ENCODE results near the gene DMAC1.

Gene DMAC1

GRCh38 chr9:7827792-7828191, 28.2 kb upstream of the DMAC1 start:
- TF ChIP-seq CTCF (IDR thresholded peaks at IDR 0.05; ENCODE audit: low read depth, low read length): no peak
- no peak overlapping the region for H3K4me3 ChIP-seq (ENCODE audit: low read depth, low read length)

DNA sequence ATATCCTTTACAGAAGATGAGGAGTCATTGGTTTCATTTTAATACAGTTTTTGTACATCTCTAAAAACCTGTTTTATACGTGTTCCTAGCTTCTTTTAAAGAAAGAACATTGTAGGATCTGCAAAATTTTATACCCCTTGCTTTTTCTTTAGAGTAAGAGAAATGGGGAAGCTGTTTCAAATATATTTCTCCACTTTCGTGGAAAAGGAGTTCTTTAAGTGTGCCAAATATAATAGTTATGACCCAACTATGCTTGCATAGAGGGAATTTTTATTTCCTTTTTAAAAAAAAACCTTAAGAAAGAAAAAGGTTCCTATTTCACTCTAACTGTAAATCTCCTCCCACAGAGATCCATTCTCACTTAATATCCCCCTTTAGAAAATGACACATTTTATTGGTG, 27.5 kb upstream of the DMAC1 start:
- TF ChIP-seq CTCF (IDR thresholded peaks at IDR 0.05; ENCODE audit: low read depth, low read length): no peak
- H3K4me3 ChIP-seq (ENCODE audit: low read depth, low read length): no peak overlapping the region

DNA sequence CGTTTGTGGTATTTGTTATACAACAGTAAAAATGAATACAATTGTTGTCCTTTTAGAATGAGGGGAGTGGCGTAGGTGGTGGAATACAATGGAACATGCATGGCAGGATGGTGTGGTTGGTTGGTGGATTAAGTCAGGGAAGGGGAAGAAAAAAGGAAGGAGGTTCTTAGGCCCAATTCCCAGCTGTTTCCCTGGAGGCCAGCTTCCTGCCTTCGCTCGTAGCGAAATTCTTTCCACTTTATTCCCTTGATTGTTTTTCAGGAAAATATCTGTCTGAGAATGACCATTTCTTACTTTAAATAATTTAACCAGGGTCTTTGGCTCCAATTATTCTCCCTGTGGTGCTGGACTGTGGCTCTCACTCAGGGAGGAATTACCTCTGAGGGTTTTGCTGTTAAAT, 24.1 kb upstream of the DMAC1 start:
- TF ChIP-seq CTCF (IDR thresholded peaks at IDR 0.05; ENCODE audit: low read depth, low read length): no peak
- no peak overlapping the region for H3K4me3 ChIP-seq (ENCODE audit: low read depth, low read length)

GRCh38 chr9:7819984-7820383, 20.4 kb upstream of the DMAC1 start:
- H3K4me3 ChIP-seq (ENCODE audit: low read depth, low read length): no peak overlapping the region
- TF ChIP-seq CTCF (IDR thresholded peaks at IDR 0.05; ENCODE audit: low read depth, low read length): no peak

DNA sequence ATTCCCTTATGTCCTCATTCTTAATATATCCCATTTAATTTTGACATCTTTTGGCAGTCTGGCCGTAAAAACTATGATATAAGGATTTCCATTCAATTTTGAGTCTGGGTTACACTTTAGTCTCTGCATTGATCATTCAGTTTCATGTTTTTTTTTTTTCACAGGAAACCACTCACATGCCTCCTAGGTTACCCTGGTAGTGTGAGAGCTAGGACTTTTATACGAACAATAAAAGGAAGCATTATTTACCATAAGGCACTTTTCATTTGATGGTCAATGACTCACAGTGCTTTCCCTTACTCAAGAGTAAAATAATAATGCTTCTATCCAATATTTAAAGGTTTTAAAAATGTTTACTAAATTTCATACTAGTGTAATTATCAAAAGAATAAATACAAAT, 16.4 kb upstream of the DMAC1 start:
- H3K4me3 ChIP-seq (ENCODE audit: low read depth, low read length): no peak overlapping the region
- TF ChIP-seq CTCF (IDR thresholded peaks at IDR 0.05; ENCODE audit: low read depth, low read length): no peak

GRCh38 chr9:7813030-7813429, 13.5 kb upstream of the DMAC1 start:
- TF ChIP-seq CTCF (IDR thresholded peaks at IDR 0.05; ENCODE audit: low read depth, low read length): no peak
- H3K4me3 ChIP-seq (ENCODE audit: low read depth, low read length): no peak overlapping the region

- no peak overlapping the region for H3K4me3 ChIP-seq (ENCODE audit: low read depth, low read length)
- no peak for TF ChIP-seq CTCF (IDR thresholded peaks at IDR 0.05; ENCODE audit: low read depth, low read length)
Observed at GRCh38 chr9:7811677-7812076, 12.1 kb upstream of the DMAC1 start.

Measured in WI38 (cell line).